GM21515 (cell line): ENCODE data around the gene DHX15.
A peak's percentile ranks its signal among the peaks of the same experiment; 100 is the strongest.

Experiments used
- ATAC-seq: cut with Tn5 transposase; IDR thresholded peaks from one replicate; pipeline ENCODE4 v1.9.1; 2021; ENCODE audit not compliant: unreplicated experiment

DHX15 gene

DNA sequence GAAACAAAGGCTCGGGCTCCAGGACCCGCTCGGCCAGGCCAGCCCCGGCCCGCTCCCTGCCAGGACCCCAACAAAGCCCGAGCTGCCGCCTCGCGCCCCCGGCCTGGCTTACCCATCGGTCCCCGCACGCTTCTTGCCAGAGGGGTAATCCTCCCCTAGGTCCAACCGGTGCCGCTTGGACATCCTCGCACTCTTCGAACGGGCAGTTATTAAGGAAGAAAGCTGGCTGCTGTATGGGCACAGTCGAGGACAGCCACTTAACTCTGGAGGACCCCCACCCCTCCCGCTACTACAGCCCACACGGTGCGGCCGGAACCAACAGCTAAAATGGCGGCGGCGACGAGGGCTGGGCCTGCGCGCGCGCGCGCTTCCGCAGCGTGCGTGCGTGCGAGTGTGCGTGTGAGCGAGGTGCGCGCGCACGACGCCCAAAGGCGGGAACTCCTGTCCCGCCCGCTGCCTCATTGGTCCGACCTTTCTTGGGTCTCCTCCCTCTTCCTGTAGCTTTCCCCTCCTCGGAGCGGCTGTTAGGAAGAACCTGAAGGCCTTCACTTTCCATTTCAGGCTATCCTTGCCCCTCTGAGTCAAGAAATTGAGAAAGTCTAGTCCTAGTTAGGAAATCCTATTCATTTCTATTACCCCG lies at the start of gene DHX15:
Gene DHX15 (minus strand): TSS at position 344 of the 640 bp plus-strand sequence. CDS start 161 bp downstream, at position 183.
- peak; percentile 85 for ATAC-seq

DNA sequence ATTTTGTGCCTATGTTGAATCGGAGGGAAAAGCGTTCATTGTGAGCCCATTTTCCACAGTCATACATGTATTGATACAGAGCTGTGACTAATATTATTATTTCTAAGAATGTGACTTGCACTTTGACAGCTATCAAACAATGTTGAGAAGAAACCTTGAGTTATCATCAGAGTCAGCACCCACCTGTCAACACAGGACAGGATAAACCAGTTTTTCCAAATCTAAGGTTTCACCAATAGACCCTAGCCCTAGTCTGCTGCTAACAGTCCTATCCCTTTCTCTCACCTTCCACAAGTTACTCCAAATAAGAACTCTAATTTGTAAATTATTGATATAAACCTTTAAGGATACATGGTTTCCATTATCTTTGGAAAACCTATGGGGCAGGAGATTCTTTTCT lies 47.7 kb upstream of the DHX15 start:
- ATAC-seq, result no peak

DNA sequence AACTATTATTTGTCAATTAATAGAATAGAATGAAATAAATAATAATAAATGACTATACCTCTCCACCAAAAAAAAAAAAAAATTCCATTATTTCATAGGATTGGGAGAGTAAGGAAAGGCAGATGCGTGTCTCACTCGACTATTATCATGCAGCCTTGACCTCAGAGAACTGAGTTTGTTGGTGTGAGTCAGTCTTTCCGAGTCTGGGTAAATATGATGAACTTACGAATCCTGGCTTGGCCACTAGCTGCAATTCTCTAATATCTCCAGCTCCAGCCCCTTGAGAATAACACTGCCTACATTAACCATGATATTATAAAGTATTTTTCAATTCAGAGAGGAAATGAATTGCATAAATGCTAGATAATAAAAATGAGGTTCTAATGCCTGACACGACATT lies 46.6 kb upstream of the DHX15 start:
- ATAC-seq, result no peak

DNA sequence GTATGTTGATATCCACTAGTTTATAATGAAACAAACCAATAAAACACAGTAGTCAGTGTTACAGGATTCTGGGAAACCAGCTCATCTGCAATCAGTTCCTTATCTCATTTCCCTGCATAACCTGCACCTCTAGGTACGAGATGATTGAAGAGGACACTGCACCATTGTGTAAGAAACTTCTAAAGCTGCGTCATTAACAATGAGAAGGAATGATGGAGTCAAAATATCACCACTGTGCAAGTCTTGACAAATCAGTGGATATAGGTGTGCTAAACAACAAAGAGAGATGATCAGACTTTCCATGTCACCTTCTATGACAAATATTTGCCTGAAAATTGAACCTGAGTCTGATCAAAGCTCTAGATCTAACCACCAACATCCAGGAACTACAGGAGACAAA lies 40.7 kb upstream of the DHX15 start:
- ATAC-seq, result no peak

DNA sequence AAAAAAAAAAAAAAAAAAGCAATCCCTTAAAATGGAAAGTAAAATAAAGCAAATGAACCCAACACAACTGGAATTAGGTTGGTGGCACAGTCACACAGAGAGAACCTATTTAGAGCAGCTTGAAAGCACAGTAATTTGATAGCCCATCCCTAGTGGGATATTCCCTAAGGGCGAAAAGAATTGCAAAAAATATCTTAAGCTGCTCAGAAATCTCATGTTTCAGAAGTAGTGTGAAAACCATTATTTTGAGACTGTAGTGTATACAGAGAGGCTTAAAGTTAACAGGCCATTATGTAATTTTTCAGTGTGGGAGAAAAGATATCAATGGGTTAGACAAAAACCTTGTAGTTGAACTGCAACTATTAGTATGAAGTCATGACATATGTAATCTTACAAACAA lies 40.0 kb upstream of the DHX15 start:
- ATAC-seq, result no peak

DNA sequence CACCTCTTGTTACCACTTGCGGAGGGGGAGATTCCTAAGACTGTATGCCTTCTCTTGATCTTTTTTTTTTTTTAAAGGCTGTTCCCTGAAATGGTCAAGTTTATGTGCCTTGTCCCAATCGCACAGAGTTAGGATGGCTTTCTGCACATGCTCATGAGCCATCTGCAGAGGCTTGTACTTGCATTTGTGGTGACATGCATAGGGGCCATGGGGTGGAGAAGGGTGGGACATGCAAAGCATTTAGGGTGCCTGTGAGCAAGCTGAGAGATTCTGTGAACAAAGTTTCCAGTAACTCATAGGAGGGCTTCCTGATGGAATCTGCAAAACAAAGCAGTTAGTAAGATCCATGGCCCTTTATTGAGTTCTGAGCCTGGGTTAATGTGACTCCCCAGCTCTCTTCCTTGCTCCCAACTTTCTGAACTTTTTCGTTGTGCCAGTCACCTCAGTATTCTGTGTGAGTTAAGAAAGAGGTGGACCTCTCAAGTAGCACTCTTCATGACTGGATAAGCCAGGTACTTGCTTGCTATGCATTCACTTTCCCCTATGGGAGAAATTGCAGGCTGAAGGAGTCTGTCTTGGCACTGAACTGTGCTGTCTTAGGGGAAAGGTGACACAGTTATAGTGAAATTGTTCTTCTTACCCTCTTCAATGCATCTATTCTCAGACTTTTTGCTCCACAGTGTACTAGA lies 37.9 kb upstream of the DHX15 start:
- no peak for ATAC-seq

DNA sequence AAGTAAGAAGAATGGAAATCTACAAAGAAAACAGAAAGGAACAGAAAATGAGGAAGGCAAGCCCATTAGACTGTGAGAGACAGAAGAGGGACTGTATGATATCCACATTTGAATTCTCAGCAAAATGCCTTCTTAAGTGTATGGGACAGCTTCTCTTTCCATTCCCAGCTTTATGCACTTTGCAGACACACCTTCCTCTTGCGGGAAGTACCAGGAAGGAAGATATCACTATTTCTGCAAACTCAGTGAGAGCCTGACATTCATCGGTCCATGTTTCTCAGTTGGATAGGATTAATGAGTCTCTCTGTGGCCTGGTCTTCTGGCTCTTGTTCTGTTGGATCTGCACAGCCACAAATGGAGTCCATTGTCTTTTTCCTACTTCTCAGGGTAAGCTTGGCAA lies 31.6 kb upstream of the DHX15 start:
- ATAC-seq, result no peak

DNA sequence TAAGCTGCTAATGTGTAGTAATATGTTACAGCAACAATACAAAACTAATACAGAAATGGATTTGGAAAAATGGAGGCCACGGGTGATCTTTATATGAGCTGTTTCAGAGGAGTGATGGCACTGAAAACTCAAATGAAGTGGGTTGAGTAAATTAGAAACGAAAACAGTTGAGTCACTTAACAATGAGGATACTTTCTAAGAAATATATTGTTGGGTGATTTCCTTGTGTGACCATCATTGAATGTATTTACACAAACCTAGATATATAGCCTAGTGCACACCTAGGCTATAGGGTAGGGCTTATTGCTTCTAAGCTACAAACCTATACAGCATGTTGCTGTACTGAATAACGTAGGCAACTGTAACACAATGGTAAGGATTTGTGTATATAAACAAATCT lies 30.5 kb upstream of the DHX15 start:
- no peak for ATAC-seq

DNA sequence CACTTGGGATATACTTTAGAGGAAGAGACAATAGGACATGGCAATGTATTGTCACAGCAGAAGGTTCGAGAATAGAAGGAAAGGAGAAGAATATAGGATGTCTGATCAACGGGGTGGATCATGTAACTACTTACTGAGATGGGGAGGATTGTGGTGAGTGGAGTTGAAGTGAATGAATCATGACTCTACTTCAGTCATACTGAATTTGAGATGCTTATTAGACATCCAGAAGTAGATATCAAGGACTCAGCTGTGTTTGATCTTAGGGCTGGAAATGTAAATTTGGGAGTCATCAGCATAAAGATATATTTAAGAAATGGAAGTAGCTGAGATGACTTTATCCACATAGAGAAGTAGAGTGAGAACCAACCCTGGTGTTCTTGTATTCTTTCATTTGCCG lies 29.1 kb upstream of the DHX15 start:
- ATAC-seq, result no peak

DNA sequence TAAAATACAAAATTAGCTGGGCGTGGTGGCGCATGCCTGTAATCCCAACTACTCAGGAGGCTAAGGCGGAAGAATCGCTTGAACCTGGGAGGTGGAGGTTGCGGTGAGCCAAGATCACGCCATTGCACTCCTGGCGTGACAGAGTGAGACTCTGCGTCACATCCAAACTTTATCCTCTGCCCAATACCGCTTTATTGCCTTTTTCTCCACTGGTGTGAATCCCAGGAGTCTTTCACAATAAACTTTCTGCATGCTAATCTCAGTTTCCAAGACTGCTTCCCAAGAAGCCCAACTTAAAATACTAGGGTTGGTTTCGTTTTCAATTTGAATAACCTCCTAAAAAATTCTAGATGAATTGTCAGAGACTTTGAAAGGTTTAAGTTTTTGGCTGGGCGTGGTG lies 27.2 kb upstream of the DHX15 start:
- no peak for ATAC-seq

DNA sequence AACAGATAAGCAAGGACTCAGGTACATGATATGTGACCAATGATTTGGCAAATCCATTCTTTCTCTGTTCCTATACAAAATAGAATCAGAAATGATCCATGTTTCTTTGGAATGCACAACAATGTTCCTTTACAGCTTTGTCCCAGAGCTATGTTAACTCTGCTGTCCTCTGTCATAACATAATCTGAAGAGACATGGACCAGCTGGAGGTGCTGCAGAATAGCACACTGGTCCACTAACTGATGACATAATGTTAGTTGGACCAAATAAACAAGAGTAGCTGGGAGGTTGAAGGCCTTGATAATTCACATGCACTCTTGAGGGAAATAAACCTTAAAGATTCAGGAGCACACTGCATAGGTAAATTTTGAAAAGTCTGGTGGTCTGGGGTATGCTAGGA lies 23.0 kb upstream of the DHX15 start:
- no peak for ATAC-seq

DNA sequence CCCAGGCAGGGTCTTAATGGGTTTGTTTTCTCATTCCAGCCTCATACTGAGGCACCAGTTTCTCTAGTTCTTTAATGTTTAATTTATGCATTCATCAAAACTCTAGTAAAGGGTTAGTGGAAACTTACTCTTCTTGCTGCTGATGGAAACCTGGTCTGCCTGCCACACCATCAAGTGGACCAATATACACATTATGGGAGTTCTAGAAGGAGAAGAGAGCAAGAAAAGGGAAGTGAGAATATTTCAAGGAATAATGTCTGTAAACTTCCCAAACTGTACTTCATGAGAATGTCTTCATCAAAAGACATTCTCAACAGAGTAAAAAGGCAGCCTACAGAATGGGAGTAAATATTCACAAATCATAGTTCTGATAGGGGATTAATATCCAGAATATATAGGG lies 20.9 kb upstream of the DHX15 start:
- ATAC-seq, result no peak

DNA sequence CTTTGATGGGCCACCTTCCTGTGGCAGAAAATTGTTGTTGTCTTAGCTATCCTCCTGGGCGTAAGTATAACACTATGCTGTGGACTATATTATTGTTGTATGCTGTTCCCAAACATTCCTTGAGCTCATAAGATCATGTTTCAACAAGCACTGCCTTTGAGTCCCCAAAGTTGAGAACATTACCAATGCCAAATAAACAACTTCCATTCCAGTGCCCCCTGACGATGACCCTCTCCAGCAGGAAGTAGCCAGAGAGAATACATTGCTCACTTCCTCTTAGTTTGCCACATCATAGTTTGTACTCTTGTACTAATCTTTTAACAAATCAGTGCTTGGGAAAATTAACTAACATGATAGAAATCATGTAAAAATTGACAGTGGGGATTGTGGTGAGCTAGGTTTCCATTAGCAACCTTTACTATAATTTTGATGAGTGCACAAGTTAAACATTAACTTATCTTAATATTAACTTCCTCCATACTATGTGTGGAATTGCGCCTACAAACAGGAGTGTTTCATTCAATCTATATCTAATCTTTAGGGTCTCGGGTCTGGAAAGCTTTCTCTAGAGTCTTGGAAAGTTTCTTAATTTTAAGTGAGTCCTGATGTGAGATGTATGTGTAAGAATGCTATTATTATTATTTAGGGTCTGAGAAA lies 20.3 kb upstream of the DHX15 start:
- ATAC-seq, result no peak

DNA sequence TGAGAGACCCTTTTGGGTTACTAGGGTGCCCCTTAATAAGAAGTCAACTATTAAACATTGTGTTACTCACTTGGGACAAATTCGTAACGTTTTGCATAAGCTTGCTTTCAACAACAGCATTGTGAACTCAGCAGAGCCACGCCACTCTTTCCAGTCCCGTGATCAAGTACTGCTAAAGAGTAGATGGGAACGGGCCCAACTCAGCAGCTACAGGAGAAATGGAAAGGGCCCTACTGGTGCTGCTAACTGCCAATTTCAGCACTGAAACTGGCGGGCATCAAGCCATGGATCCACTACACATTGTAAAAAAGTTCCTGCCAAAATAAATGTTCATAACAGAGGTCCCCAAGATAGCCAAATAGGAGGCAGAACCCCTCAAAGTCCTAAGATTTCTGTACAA lies 19.0 kb upstream of the DHX15 start:
- no peak for ATAC-seq

DNA sequence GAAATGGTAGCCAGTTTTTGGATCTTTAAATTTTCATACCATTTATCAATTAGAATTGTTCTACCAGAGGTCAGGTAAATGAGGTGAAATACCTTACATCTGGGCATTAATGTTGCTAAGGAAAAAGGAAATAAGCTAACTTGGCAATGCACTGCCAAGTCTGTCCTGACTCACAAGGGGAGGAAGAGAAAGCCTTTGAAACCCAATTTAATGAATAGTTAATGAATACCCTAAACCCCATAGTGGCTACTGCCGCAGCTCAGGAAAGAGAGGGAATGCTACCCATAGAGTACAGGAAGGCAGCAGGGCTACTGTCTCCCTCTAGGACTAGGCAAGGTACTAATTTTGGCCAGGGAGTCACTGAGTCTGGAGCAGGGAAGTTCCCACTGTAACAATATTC lies 16.8 kb upstream of the DHX15 start:
- ATAC-seq, result no peak

DNA sequence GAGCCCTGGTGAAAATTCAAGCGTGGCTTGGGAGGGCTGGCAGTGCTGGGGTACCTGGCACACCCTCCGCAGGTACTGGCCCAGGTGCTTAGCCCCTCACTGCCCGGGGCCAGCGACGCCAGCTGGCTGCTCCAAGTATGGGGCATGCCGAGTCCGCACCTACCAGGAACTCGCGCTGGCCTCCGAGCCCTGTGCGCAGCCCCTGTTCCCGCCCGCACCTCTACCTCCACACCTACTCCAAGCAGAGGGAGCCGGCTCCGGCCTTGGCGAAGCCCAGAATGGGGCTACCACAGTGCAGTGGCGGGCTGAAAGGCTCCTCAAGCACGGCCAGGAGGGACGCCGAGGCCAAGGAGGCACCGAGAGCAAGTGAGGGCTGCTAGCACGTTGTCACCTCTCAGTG lies 14.9 kb upstream of the DHX15 start:
- ATAC-seq, result no peak

DNA sequence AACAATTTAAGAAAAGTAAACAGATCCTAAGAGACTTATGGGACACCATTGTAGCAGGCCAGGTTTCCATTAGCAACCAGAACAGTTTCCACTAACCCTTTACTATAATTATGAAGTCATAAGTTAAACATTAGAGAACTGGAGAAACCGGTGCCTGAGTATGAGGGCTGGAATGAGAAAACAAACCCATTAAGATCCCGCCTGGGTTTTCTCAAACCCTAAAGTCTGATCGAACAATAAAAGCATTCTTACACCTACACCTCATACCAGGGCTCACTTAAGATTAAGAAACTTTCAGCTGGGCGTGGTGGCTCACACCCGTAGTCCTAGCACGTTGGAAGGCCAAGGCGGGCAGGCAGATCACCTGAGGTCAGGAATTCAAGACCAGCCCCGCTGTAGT lies 13.7 kb upstream of the DHX15 start:
- no peak for ATAC-seq

DNA sequence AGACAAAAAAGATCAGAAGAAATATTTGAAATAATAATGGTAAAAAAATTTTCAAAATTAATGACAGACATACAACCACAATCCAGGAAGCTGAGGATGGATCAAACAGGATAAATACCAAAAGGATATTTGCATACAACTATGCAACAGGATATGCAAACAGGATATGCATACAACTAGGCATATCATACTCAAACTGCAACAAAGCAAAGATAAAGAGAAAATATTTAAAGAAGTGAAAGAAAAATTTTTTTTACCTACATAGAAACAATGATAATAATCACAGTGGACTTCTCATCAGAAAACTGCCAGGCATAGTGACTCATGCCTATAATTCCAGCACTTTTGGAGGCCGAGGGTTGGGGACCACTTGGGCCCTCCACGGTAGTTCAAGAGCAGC lies 11.3 kb upstream of the DHX15 start:
- ATAC-seq, result no peak

DNA sequence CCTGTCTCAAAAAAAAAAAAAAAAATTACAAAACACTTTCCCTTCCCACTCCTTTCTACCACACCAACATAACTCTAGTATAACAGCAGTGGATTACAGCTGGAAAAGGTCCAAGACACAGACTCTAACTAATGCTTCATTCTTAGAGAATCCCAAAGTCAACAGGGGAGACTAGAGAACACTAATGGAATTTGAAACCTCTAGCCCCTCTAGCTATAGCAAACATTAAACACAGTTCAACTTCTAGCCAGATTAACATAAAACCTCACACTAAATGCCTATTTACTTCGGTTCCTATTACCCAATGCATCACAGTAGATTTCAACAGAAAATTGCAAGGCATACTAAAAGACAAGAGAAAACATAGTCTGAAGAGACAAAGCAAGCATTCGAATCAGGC lies 10.5 kb upstream of the DHX15 start:
- ATAC-seq, result no peak

DNA sequence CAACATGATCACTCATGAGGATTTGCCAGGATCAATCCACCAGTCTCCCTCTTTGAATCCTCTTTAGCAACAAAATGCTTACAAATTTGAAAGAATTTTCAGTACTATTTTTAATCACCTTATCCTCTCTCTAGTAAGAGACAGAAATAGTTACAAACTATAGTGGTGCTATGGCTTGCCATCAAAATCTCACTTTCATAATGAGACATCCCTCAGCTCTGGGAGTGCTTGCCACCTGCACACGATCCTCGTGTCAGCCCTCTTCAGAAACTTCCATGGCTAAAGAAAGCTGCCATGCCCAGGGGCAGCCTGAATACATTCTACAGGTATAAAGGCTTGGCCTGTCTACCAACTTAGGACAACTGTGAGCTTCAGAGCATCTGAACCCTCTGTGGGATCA lies 5.1 kb upstream of the DHX15 start:
- ATAC-seq, result no peak

DNA sequence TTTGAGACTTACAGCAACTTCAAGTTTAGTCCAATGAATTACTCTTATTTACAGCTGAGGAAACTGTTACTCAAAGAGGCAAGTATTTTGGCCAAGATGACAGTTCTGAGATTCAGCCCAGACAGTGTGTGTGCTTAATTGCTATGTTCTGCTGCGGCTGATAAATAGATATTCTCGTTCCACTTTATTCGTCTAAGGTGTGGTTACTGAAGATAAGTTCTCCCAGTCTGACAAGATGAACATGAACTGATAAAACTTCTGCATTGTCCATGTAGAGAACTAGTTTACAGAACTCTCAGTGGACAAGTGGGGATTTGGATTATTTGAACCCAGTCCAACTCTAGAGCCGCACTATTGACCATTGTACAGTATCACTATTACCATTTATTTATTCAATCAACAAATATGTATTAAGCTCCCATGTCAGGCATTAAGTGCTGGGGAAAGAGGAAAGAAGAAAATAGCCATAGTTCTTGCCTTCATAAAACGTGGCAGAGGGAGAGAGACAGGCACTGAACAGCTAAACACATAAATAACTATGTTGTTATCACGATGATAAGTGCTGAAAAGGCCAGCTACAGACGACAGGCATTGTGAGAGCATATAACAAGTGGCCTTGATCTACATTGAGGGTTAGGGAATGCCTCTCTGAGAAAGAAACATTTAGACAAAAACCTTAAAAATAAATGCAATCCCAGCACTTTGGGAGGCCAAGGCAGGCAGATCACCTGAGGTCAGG lies 4.0 kb upstream of the DHX15 start:
- no peak for ATAC-seq
